ENCODE results near the gene GALNTL6. TPM values are rescaled to one million over a fixed set of nuclear protein-coding genes. Genes with fewer than 3 reads are reported as not detected.

The GALNTL6 gene
- total RNA-seq, 6 donors from 2014 or later, result 0.26 to 18.9 TPM; not detected in 4

DNA sequence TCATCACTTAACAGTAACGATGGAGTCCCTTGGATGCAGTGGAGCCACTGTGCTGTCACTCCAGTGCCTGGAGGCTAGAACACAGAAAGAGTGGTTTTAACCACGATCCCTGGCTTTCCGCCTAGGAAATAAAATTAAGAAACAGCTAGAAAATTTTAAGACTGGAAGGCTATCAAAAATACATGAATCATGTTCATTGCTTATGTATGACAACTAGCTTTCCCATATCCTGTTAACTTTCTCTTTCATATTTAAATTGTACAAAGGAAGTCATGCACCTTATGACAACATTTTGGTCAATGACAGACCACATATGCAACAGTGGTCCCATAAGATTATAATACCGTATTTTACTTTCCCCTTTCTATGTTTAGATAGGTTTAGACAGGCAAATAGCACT is 115.1 kb downstream of the GALNTL6 start:
- no peak for ATAC-seq (ENCODE audit: low FRiP score in 2 of 2)

DNA sequence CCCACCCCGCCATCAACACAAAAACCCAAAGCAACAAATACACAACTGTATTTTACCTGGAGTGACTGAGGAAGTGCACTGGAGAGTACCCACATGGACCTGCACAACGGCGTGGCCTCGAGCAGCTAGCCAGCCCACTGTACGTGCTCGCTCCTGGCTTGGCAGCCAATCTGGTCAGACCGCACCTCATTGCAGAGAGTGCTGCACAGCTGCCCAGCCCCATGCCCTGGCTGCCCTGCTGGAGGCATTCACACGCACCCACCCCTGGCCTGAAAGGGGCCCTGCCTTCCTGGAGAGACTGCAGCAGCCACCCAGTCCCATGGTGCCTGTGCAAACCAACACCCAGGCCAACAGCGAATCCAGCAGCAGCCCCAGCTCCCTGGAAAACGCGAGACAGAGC is 116.3 kb downstream of the GALNTL6 start:
- H3K4me1 ChIP-seq, result no peaks in the 10 kb centered on the region
- H3K27ac ChIP-seq, result no peak overlapping the region
- H3K4me3 ChIP-seq, result no peak overlapping the region
- DNase-seq, result peak in 1 of 2 donors; percentile 44
- ATAC-seq (ENCODE audit: low FRiP score in 2 of 2), result peak; percentile 10 to 11
- H3K36me3 ChIP-seq, result no peaks in the 10 kb centered on the region
- no peaks in the 10 kb centered on the region for H3K9me3 ChIP-seq
- H3K27me3 ChIP-seq, result no peaks in the 10 kb centered on the region
- 90 to 98% methylated on average over 7 to 10 of the region's 11 CpGs for WGBS, 2 donors
- TF ChIP-seq, protein P1, sequence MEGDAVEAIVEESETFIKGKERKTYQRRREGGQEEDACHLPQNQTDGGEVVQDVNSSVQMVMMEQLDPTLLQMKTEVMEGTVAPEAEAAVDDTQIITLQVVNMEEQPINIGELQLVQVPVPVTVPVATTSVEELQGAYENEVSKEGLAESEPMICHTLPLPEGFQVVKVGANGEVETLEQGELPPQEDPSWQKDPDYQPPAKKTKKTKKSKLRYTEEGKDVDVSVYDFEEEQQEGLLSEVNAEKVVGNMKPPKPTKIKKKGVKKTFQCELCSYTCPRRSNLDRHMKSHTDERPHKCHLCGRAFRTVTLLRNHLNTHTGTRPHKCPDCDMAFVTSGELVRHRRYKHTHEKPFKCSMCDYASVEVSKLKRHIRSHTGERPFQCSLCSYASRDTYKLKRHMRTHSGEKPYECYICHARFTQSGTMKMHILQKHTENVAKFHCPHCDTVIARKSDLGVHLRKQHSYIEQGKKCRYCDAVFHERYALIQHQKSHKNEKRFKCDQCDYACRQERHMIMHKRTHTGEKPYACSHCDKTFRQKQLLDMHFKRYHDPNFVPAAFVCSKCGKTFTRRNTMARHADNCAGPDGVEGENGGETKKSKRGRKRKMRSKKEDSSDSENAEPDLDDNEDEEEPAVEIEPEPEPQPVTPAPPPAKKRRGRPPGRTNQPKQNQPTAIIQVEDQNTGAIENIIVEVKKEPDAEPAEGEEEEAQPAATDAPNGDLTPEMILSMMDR (IDR thresholded peaks at IDR 0.05), result no peak
- TF ChIP-seq POLR2A (IDR thresholded peaks at IDR 0.05) (no peak), POLR2AphosphoS5 (IDR thresholded peaks at IDR 0.05) (no peak), EP300 (IDR thresholded peaks at IDR 0.05) (no peak)

More for the DNA sequence above, 115.1 kb downstream of the GALNTL6 start:
- TF ChIP-seq POLR2A (IDR thresholded peaks at IDR 0.05) (no peak), EP300 (IDR thresholded peaks at IDR 0.05) (no peak), POLR2AphosphoS5 (IDR thresholded peaks at IDR 0.05) (no peak)
- TF ChIP-seq, protein P1 (IDR thresholded peaks at IDR 0.05), result no peak
- no peak overlapping the region for H3K4me3 ChIP-seq
- no peaks in the 10 kb centered on the region for H3K27me3 ChIP-seq
- DNase-seq, result no peak
- no peaks in the 10 kb centered on the region for H3K4me1 ChIP-seq
- H3K27ac ChIP-seq, result no peak overlapping the region
- 72 to 76% methylated on average over 4 of the region's 4 CpGs for WGBS, 2 donors
- no peaks in the 10 kb centered on the region for H3K36me3 ChIP-seq
- no peaks in the 10 kb centered on the region for H3K9me3 ChIP-seq

DNA sequence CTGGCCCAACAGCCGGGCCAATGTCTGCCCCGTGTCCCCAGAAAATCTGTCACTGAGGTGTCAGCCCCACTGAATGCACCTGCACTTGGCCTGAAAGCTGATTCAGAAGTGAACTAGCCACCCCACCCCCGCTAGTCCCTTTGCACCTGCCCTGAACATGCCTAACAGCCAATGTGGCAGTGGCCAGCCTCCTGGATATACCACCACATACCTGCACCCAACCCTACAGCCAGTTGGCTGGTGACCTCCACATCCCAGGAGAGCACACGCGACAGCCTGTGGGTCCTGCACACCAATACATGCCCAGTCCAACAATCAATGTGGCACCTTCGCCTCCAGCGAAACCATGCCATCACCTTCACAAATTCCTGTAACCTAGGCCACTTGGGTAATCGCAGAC is 116.7 kb downstream of the GALNTL6 start:
- 91 to 93% methylated on average over 5 to 6 of the region's 8 CpGs for WGBS, 2 donors
- Histone ChIP-seq H3K27ac (no peak overlapping the region), H3K9me3 (no peaks in the 10 kb centered on the region), H3K4me1 (no peaks in the 10 kb centered on the region), H3K27me3 (no peaks in the 10 kb centered on the region), H3K36me3 (no peaks in the 10 kb centered on the region), H3K4me3 (no peak overlapping the region)
- DNase-seq, result no peak
- no peak for TF ChIP-seq EP300 (IDR thresholded peaks at IDR 0.05)
- TF ChIP-seq POLR2A (IDR thresholded peaks at IDR 0.05), result no peak
- TF ChIP-seq, protein P1 (IDR thresholded peaks at IDR 0.05), result no peak
- no peak for TF ChIP-seq POLR2AphosphoS5 (IDR thresholded peaks at IDR 0.05)
- peak; percentile 19 to 29 for ATAC-seq (ENCODE audit: low FRiP score in 2 of 2)

DNA sequence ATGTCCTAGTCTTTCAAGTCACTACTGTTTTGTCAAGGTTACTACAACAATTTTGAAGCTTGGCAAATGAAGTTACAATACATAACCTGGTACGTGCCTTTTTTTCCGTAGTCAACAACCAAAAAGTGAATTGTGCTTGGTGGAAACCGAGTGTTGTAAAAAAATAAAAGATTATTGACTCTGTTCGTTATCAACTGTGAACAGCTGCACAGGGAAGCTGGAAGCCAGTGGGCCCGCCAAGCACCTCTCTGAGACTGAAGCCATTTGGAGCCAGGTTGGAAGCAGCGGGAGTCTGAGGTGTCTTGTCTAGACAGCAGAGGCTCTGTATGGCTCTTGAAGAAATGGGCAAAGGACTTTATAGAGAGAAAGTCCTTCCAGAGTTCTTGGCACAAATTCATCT is 119.0 kb downstream of the GALNTL6 start:
- TF ChIP-seq POLR2AphosphoS5 (IDR thresholded peaks at IDR 0.05) (no peak), EP300 (IDR thresholded peaks at IDR 0.05) (no peak), POLR2A (IDR thresholded peaks at IDR 0.05) (no peak)
- TF ChIP-seq, protein P1 (IDR thresholded peaks at IDR 0.05), result no peak
- H3K9me3 ChIP-seq, result no peaks in the 10 kb centered on the region
- H3K27me3 ChIP-seq, result no peaks in the 10 kb centered on the region
- no peaks in the 10 kb centered on the region for H3K36me3 ChIP-seq
- DNase-seq, result no peak
- WGBS, 2 donors, result 76 to 82% methylated on average over 6 of the region's 6 CpGs
- no peak for ATAC-seq (ENCODE audit: low FRiP score in 2 of 2)
- no peak overlapping the region for H3K27ac ChIP-seq
- no peak overlapping the region for H3K4me3 ChIP-seq
- no peaks in the 10 kb centered on the region for H3K4me1 ChIP-seq

DNA sequence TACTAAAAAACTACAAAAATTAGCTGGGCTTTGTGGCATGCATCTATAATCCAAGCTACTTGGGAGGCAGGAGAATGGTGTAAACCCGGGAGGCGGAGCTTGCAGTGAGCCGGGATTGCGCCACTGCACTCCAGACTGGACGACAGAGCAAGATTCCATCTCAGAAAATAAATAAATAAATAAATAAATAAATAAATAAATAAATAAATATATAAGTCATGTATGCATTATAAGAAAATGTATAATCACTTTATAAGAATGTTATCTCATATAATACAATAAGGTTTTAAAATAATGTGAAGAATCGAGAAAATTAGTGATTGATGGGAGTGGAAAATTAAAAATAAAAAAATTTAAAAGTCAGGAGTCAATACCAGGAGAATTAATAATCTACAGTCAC is 127.5 kb downstream of the GALNTL6 start:
- DNase-seq (no peak), ATAC-seq (ENCODE audit: low FRiP score in 2 of 2) (no peak)
- TF ChIP-seq POLR2A (IDR thresholded peaks at IDR 0.05), result no peak
- H3K4me3 ChIP-seq, result no peak overlapping the region
- H3K27ac ChIP-seq, result no peak overlapping the region
- H3K27me3 ChIP-seq, result no peaks in the 10 kb centered on the region
- no peaks in the 10 kb centered on the region for H3K9me3 ChIP-seq
- H3K36me3 ChIP-seq, result no peaks in the 10 kb centered on the region
- no peaks in the 10 kb centered on the region for H3K4me1 ChIP-seq
- WGBS, 2 donors, result 91% methylated on average over 6 of the region's 6 CpGs
